Activated CD8-positive, alpha-beta T cell treated with anti-CD3 and anti-CD28 coated beads, Interleukin-2, amount 10 ng/mL, durations not matched to agents 7 days and 5 days (primary cell): ENCODE results near the gene RNPEP. TPM values are rescaled to one million over a fixed set of nuclear protein-coding genes. Genes with fewer than 3 reads are reported as not detected.

Experiments used
- ATAC-seq: fragments of 150-1000 bp; cut with Tn5 transposase; one replicate; pipeline ENCODE4 v1.10.0; 2021; ENCODE audit warnings: moderate library complexity
- CTCF ChIA-PET: fragments of 350-600 bp; sonication (Branson Sonifier 250); formaldehyde crosslinking; loops from one replicate; lab custom pipeline; 2021; ENCODE audit warnings: antibody characterized with exemption; lab: Charles Lee
- POLR2A ChIA-PET: fragments of 350-600 bp; sonication (Branson Sonifier 250); formaldehyde crosslinking; loops from one replicate; lab custom pipeline; 2021; ENCODE audit warnings: antibody characterized with exemption; lab: Charles Lee
- DNase-seq: peaks from one replicate; pipeline ENCODE4 v3.0.0-alpha.2; 2020
- H3K27ac Mint-ChIP-seq: one replicate; pipeline ENCODE4 v1.8.0; 2021; ENCODE audit warnings: mild to moderate bottlenecking, mixed read lengths
- H3K27me3 Mint-ChIP-seq: one replicate; pipeline ENCODE4 v1.8.0; 2021; ENCODE audit warnings: low read depth, mixed read lengths
- H3K36me3 Mint-ChIP-seq: one replicate; pipeline ENCODE4 v1.8.0; 2021; ENCODE audit warnings: low read depth, mixed read lengths
- H3K4me1 Mint-ChIP-seq: one replicate; pipeline ENCODE4 v1.8.0; 2021; ENCODE audit warnings: low read depth, mixed read lengths
- H3K4me3 Mint-ChIP-seq: one replicate; pipeline ENCODE4 v1.8.0; 2021; ENCODE audit warnings: mild to moderate bottlenecking, mixed read lengths
- H3K9me3 Mint-ChIP-seq: one replicate; pipeline ENCODE4 v1.8.0; 2022; ENCODE audit warnings: mixed read lengths; ENCODE audit not compliant: insufficient read depth
- total RNA-seq, 2 experiments: library from RNA; stranded (reverse); gene quantifications; one replicate each; pipeline ENCODE4 v1.2.3, GENCODE V29; 2021

The RNPEP gene
- total RNA-seq, 2 experiments from 2014 or later: 32.0 to 32.2 TPM

DNA sequence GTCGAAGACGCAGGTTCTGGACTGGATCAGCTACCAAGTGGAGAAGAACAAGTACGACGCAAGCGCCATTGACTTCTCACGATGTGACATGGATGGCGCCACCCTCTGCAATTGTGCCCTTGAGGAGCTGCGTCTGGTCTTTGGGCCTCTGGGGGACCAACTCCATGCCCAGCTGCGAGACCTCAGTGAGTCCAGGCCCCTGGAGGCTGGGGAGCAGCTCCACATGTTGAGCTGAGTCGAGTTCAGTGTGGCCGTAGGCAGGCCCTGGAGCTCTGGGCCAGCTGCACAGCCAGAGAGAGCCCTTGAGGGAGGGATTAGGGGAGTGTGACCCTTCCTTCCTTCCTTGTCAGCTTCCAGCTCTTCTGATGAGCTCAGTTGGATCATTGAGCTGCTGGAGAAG is 29.5 kb downstream of the RNPEP start:
- CTCF ChIA-PET: interaction anchor here (1.6 to 2.0 kb wide), 2 partner anchors 116 to 123 kb away, joined by 5 to 12 read pairs; no protein-coding TSS in a partner anchor
- Mint-ChIP-seq H3K36me3 (no peaks in the 10 kb centered on the region), H3K27ac (no peak overlapping the region), H3K27me3 (peaks cover 2% of the 10 kb centered on the region), H3K4me3 (no peak overlapping the region), H3K4me1 (no peaks in the 10 kb centered on the region), H3K9me3 (no peaks in the 10 kb centered on the region)
- POLR2A ChIA-PET: no interaction called here
- DNase-seq: no peak
- ATAC-seq: no peak

DNA sequence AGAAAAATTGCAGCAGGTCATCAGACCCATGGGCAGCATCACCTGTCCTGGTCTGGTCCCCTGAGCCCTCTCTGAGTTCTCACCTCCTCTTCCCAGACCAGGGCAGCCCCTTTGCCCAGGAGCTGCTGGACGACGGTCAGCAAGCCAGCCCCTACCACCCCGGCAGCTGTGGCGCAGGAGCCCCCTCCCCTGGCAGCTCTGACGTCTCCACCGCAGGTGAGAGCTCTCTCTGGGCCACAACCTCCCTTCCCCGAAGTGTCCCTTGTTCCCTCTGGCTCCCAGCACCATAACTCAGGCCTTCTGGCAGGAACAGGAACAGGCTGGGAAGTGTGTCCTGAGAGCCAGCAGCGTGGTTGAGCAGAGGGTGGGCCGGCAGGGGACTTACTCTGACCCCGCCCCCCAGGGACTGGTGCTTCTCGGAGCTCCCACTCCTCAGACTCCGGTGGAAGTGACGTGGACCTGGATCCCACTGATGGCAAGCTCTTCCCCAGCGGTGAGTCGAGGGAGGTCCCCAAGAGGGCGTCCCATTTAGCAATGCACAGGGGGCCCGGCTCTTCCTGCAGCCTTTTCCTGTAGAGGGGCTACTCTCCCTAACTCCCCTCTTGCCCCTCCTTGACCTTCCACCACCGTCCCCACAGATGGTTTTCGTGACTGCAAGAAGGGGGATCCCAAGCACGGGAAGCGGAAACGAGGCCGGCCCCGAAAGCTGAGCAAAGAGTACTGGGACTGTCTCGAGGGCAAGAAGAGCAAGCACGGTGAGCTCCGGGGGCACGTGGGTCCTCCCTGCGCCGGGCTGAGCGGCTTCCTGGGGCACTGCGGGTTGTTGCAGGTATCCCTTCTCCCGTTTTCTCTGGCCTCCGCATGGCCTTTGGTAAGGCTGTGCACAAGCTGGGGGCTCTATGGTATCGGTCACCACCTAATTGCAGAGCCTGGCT is 30.4 kb downstream of the RNPEP start:
- DNase-seq: no peak
- H3K36me3 Mint-ChIP-seq: no peaks in the 10 kb centered on the region
- CTCF ChIA-PET: interaction anchor here (1.1 kb wide), 1 partner anchor 117 kb away, joined by 4 read pairs; no protein-coding TSS in a partner anchor
- POLR2A ChIA-PET: no interaction called here
- no peak for ATAC-seq
- H3K27ac Mint-ChIP-seq: no peak overlapping the region
- H3K27me3 Mint-ChIP-seq: peaks cover 4% of the 10 kb centered on the region
- no peaks in the 10 kb centered on the region for H3K4me1 Mint-ChIP-seq
- no peak overlapping the region for H3K4me3 Mint-ChIP-seq
- no peaks in the 10 kb centered on the region for H3K9me3 Mint-ChIP-seq

DNA sequence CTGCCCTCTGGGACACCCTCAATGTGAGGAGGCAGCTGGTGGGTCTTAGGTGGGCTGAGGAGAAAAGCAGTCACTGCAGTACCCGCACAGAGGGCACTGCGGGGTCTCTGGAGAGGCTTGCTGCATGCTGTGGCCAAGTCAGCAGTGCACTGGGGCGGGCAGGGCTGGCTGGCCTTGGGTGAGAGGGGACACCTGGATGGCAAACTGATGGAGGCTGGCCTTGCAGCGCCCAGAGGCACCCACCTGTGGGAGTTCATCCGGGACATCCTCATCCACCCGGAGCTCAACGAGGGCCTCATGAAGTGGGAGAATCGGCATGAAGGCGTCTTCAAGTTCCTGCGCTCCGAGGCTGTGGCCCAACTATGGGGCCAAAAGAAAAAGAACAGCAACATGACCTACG is 31.2 kb downstream of the RNPEP start:
- no peaks in the 10 kb centered on the region for H3K9me3 Mint-ChIP-seq
- H3K4me3 Mint-ChIP-seq: no peak overlapping the region
- no peak overlapping the region for H3K27ac Mint-ChIP-seq

DNA sequence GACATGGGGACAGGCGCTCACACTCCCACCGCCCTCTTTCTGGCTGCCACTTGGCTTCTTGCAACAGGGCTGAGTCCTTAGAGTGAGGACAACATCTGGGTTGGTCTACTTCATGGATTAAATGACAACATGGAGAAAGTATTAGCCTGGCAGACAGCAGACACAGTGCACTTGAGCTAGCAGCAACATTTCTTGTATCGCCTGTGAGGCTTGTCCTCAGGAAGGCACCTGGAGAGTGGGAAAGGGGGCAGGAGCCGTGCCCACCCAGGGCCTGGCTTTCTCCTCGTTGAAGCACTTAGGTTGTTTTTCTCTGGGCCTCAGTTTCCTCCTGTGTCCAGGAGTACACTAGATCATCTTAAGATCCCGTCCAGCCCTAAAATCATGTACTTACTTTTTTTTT is 31.6 kb downstream of the RNPEP start:
- Mint-ChIP-seq H3K36me3 (no peaks in the 10 kb centered on the region), H3K9me3 (no peaks in the 10 kb centered on the region), H3K27ac (no peak overlapping the region), H3K4me3 (no peak overlapping the region), H3K27me3 (peaks cover 7% of the 10 kb centered on the region), H3K4me1 (peaks cover 4% of the 10 kb centered on the region)
- CTCF ChIA-PET: interaction anchor here (1.6 to 1.7 kb wide), 2 partner anchors 14 to 122 kb away, joined by 5 to 6 read pairs; no protein-coding TSS in a partner anchor
- no peak for DNase-seq
- POLR2A ChIA-PET: interaction anchor here (0.6 kb wide), 1 partner anchor 44 kb away, joined by 3 read pairs; no protein-coding TSS in a partner anchor
- ATAC-seq: no peak

More for the DNA sequence above, 31.2 kb downstream of the RNPEP start:
- ATAC-seq (no peak), DNase-seq (no peak)
- ChIA-PET CTCF (interaction anchor here (1.1 to 1.7 kb wide), 2 partner anchors 118 to 122 kb away, joined by 4 to 5 read pairs; no protein-coding TSS in a partner anchor), POLR2A (interaction anchor here (0.6 kb wide), 1 partner anchor 45 kb away, joined by 3 read pairs; no protein-coding TSS in a partner anchor)
- no peaks in the 10 kb centered on the region for H3K36me3 Mint-ChIP-seq
- H3K27me3 Mint-ChIP-seq: peaks cover 4% of the 10 kb centered on the region
- H3K4me1 Mint-ChIP-seq: peaks cover under 1% of the 10 kb centered on the region

DNA sequence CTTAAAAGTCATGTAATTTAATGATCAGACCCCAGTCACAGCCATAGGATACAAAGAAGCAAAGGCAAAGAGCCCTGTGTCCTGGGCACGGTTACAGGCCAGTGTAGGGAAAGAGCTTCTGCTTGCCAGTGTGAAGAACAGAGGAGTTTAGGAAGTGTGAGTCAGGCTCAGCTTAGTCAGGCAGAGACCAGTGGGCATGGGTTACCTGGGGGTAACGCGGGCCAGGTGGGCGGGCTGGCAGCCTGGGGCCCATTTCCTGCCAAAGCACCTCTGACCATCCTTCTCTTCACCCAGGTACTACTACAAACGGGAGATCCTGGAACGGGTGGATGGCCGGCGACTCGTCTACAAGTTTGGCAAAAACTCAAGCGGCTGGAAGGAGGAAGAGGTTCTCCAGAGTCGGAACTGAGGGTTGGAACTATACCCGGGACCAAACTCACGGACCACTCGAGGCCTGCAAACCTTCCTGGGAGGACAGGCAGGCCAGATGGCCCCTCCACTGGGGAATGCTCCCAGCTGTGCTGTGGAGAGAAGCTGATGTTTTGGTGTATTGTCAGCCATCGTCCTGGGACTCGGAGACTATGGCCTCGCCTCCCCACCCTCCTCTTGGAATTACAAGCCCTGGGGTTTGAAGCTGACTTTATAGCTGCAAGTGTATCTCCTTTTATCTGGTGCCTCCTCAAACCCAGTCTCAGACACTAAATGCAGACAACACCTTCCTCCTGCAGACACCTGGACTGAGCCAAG is 32.6 kb downstream of the RNPEP start:
- CTCF ChIA-PET: interaction anchor here (1.5 to 1.7 kb wide), 3 partner anchors 15 to 121 kb away, joined by 4 to 6 read pairs (median 5); partner anchors contain the start of gene RNPEP
- H3K4me1 Mint-ChIP-seq: peaks cover 4% of the 10 kb centered on the region
- no peak for ATAC-seq
- H3K36me3 Mint-ChIP-seq: no peaks in the 10 kb centered on the region
- POLR2A ChIA-PET: interaction anchor here (0.6 kb wide), 1 partner anchor 18 kb away, joined by 3 read pairs; no protein-coding TSS in a partner anchor
- no peaks in the 10 kb centered on the region for H3K9me3 Mint-ChIP-seq
- no peak for DNase-seq
- no peak overlapping the region for H3K4me3 Mint-ChIP-seq
- H3K27ac Mint-ChIP-seq: no peak overlapping the region
- peaks cover 7% of the 10 kb centered on the region for H3K27me3 Mint-ChIP-seq

DNA sequence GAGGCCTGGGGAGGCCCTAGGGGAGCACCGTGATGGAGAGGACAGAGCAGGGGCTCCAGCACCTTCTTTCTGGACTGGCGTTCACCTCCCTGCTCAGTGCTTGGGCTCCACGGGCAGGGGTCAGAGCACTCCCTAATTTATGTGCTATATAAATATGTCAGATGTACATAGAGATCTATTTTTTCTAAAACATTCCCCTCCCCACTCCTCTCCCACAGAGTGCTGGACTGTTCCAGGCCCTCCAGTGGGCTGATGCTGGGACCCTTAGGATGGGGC is 33.2 kb downstream of the RNPEP start:
- H3K27me3 Mint-ChIP-seq: peaks cover 7% of the 10 kb centered on the region
- peaks cover 4% of the 10 kb centered on the region for H3K4me1 Mint-ChIP-seq
- H3K36me3 Mint-ChIP-seq: no peaks in the 10 kb centered on the region
- POLR2A ChIA-PET: no interaction called here
- DNase-seq (no peak), ATAC-seq (no peak)
- no peaks in the 10 kb centered on the region for H3K9me3 Mint-ChIP-seq
- H3K4me3 Mint-ChIP-seq: no peak overlapping the region
- H3K27ac Mint-ChIP-seq: no peak overlapping the region
- CTCF ChIA-PET: interaction anchor here (1.5 to 1.6 kb wide), 2 partner anchors 16 to 33 kb away, joined by 4 to 6 read pairs; partner anchors contain the start of gene RNPEP

DNA sequence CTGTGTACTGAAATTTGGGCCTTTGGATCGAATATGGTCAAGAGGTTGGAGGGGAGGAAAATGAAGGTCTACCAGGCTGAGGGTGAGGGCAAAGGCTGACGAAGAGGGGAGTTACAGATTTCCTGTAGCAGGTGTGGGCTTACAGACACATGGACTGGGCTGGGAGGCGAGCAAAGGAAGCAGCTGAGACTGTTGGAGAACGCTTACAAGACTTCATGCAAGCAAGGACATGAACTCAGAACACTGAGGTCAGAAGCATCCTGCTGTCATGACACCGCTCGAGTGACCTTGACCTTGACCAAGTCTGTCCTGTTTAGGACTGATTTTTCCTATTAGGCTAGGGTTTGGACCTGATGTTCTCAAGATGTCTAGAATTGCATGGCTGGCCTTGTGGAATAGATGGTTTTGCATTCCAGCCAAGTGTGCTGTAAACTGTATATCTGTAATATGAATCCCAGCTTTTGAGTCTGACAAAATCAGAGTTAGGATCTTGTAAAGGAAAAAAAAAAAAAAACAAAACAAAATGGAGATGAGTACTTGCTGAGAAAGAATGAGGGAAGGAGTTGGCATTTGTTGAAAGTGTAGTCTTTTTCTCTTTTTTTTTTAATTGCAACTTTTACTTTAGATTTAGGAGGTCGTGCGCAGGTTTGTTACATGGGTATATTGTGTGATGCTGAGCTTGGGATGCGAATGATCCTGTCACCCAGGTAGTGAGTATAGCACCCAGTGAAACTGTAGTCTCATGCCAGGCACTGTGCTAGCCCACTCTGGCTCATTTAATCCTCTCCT is 33.8 kb downstream of the RNPEP start:
- peaks cover 7% of the 10 kb centered on the region for H3K27me3 Mint-ChIP-seq
- no peaks in the 10 kb centered on the region for H3K36me3 Mint-ChIP-seq
- ATAC-seq (no peak), DNase-seq (no peak)
- H3K27ac Mint-ChIP-seq: no peak overlapping the region
- no peaks in the 10 kb centered on the region for H3K9me3 Mint-ChIP-seq
- CTCF ChIA-PET: interaction anchor here (1.5 to 1.6 kb wide), 3 partner anchors 17 to 33 kb away, joined by 4 to 6 read pairs (median 6); partner anchors contain the start of gene RNPEP
- POLR2A ChIA-PET: no interaction called here
- H3K4me1 Mint-ChIP-seq: peaks cover 4% of the 10 kb centered on the region
- no peak overlapping the region for H3K4me3 Mint-ChIP-seq

DNA sequence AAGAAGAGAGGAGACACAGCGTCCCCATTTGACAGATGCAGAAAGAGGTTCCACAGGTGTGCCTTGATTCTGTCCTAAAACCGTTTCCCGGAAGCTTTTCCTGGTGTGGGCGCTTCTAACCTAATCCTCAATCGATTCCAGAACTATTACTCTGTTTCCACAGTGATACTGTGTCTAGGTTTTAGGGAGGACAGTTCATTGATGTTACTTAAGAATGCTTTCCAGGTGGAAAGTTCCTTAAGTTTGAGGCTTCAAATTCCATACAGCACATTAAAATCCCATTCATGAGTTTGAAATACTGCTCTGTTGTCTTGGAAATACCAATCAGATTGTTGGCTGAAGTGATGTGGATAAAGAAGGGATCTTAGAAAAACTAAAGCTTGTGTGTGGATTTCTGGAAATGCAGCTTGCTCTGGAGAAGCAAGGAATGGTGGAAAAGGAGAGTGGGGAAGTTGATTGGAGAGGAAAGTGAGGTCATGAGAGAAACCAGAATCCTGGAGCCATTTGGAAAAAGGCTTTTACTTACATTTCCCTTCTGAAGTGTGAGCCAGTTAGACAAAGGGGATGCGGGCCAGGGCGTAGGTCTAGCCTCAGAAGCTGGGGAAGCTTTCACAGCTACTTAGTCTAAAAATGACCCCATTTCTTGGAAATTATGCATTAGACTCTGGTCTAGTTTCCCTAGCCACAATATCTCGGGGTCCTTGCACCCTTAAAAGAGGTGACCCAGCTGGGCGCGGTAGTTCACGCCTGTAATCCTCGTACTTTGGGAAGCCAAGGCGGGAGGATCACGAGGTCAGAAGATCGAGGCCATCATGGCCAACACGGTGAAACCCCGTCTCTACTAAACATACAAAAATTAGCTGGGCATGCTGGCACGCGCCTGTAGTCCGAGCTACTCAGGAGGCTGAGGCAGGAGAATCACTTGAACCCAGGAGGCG is 34.6 kb downstream of the RNPEP start:
- ATAC-seq: no peak
- DNase-seq: no peak
- ChIA-PET CTCF (interaction anchor here (1.5 kb wide), 2 partner anchors 17 to 34 kb away, joined by 4 to 6 read pairs; partner anchors contain the start of gene RNPEP), POLR2A (no interaction called here)
- H3K27ac Mint-ChIP-seq: no peak overlapping the region
- no peaks in the 10 kb centered on the region for H3K36me3 Mint-ChIP-seq
- no peak overlapping the region for H3K4me3 Mint-ChIP-seq
- H3K4me1 Mint-ChIP-seq: peaks cover 4% of the 10 kb centered on the region
- H3K9me3 Mint-ChIP-seq: no peaks in the 10 kb centered on the region
- peaks cover 7% of the 10 kb centered on the region for H3K27me3 Mint-ChIP-seq

DNA sequence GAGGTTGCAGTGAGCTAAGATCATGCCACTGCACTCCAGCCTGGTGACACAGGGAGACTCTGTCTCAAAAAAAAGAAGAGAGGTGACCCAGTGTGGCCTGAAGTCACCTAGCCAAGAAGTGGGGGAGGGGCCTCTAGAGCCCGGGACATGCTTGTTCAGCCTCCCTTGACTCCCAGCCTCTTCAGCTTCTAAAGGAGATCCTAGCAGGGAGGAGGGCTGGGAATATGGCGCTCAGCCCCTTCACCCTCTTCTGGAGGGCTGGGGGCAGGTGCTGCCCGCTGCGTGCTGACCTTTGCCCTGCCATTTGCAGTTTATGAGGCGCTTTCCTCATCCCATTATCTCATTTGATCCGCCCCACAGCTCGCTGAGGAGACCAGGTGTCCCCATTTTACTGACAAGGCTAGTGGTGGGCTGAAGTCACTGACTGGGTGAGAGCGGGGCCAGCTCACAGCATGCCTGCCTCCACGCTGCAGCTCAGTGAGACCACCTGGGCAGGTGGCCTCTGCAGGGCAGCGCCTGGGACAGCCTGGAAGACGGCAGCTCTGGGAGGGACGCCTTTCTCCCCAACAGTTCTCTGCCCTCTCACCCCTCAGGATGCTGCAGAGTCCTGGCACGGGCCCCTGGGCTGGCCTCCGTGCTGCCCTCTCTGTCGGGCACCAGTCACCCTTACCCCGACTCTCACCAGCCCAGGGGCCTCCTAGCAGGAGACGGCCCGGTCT is 35.5 kb downstream of the RNPEP start:
- H3K27me3 Mint-ChIP-seq: peaks cover 7% of the 10 kb centered on the region
- ATAC-seq: no peak
- H3K9me3 Mint-ChIP-seq: no peaks in the 10 kb centered on the region
- H3K36me3 Mint-ChIP-seq: no peaks in the 10 kb centered on the region
- DNase-seq: no peak
- ChIA-PET POLR2A (no interaction called here), CTCF (interaction anchor here (1.2 to 1.5 kb wide), 2 partner anchors 18 to 122 kb away, joined by 3 to 6 read pairs; no protein-coding TSS in a partner anchor)
- H3K27ac Mint-ChIP-seq: no peak overlapping the region
- peaks cover 4% of the 10 kb centered on the region for H3K4me1 Mint-ChIP-seq
- H3K4me3 Mint-ChIP-seq: no peak overlapping the region
